Nephron (organoid): Measurements from ENCODE around the gene SMAD3.
A peak's percentile ranks its signal among the peaks of the same experiment; 100 is the strongest.

ENCODE experiments used
- H3K27ac Mint-ChIP-seq, 3 experiments: 2 replicates each; pipeline ENCODE4 v1.8.0; 2020; ENCODE audit warnings: mixed read lengths in 3 of 3, mild to moderate bottlenecking in 2 of 3, moderate library complexity in 1 of 3
- H3K27me3 Mint-ChIP-seq: 2 replicates; pipeline ENCODE4 v1.8.0; 2021; ENCODE audit warnings: low read depth, mild to moderate bottlenecking, moderate library complexity, mixed read lengths
- H3K36me3 Mint-ChIP-seq: 2 replicates; pipeline ENCODE4 v1.8.0; 2020; ENCODE audit warnings: low read depth, mixed read lengths
- H3K4me1 Mint-ChIP-seq: 2 replicates; pipeline ENCODE4 v1.8.0; 2020; ENCODE audit warnings: mixed read lengths
- H3K4me3 Mint-ChIP-seq, 3 experiments: 2 replicates each; pipeline ENCODE4 v1.8.0; 2020; ENCODE audit warnings: mild to moderate bottlenecking in 3 of 3, mixed read lengths in 3 of 3, moderate library complexity in 2 of 3
- H3K9me3 Mint-ChIP-seq: 2 replicates; pipeline ENCODE4 v1.8.0; 2020; ENCODE audit warnings: mixed read lengths
- TF ChIP-seq, protein P1 (sequence below), 3 experiments: fragments of 200-600 bp; sonication (generic); IDR thresholded peaks; one replicate each; pipeline ENCODE4 v1.5.0; 2021; ENCODE audit warnings: antibody characterized with exemption in 3 of 3; ENCODE audit not compliant: unreplicated experiment in 3 of 3

Gene SMAD3

DNA sequence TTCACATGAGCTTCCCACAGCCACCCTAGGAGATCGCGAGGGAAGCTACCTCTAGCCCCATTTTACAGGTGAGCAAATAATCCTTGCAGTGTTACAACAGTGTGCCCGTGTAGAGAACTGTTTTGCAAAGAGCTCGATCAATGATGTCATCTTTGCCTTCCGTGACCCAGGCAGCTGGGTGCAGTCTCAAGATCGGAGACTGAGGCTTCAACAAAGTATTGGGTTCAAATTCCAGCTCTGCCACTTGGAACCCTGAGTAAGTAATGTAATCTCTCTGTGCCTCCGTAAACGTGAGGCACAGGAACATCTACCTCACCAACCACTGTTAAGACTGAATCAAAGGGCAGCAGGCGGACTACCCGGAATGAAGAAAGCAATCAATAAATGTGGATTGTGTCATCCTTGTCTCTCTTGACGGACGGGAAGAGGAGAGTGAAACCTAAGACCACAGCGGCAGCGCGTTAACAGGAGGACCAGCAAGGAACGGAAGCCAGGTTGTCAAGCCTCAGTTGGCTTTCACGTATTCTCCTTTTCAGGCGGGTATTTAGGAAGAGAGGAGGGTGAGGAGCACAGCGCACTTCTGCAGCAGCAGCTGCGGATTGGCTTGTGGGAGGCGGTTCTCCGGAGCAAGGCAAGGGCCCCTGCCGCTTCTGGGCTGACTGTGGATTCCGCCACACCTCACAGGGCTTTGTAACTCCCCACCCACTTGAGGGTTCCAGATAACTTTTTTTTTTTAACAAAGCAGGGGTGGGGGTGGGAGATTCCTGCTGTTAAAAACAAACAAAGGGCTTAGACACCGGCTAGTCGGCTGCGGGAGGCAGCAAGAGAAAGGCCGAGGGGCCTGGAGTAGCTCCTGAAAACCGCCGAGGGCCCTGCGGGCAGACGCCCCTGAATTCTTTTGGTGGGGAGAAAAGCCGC is 1.5 kb upstream of the SMAD3 start:
- H3K9me3 Mint-ChIP-seq = no peaks in the 10 kb centered on the region
- H3K4me1 Mint-ChIP-seq = peaks cover 51% of the 10 kb centered on the region
- peaks cover 13% of the 10 kb centered on the region for H3K27me3 Mint-ChIP-seq
- H3K4me3 Mint-ChIP-seq = peak overlapping the region; percentile 76 to 85 (median 82)
- peak overlapping the region; percentile 87 to 94 (median 93) for H3K27ac Mint-ChIP-seq
- TF ChIP-seq, protein P1, sequence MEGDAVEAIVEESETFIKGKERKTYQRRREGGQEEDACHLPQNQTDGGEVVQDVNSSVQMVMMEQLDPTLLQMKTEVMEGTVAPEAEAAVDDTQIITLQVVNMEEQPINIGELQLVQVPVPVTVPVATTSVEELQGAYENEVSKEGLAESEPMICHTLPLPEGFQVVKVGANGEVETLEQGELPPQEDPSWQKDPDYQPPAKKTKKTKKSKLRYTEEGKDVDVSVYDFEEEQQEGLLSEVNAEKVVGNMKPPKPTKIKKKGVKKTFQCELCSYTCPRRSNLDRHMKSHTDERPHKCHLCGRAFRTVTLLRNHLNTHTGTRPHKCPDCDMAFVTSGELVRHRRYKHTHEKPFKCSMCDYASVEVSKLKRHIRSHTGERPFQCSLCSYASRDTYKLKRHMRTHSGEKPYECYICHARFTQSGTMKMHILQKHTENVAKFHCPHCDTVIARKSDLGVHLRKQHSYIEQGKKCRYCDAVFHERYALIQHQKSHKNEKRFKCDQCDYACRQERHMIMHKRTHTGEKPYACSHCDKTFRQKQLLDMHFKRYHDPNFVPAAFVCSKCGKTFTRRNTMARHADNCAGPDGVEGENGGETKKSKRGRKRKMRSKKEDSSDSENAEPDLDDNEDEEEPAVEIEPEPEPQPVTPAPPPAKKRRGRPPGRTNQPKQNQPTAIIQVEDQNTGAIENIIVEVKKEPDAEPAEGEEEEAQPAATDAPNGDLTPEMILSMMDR (IDR thresholded peaks at IDR 0.05; ENCODE audit: unreplicated experiment in 3 of 3) = no peak
- no peaks in the 10 kb centered on the region for H3K36me3 Mint-ChIP-seq

DNA sequence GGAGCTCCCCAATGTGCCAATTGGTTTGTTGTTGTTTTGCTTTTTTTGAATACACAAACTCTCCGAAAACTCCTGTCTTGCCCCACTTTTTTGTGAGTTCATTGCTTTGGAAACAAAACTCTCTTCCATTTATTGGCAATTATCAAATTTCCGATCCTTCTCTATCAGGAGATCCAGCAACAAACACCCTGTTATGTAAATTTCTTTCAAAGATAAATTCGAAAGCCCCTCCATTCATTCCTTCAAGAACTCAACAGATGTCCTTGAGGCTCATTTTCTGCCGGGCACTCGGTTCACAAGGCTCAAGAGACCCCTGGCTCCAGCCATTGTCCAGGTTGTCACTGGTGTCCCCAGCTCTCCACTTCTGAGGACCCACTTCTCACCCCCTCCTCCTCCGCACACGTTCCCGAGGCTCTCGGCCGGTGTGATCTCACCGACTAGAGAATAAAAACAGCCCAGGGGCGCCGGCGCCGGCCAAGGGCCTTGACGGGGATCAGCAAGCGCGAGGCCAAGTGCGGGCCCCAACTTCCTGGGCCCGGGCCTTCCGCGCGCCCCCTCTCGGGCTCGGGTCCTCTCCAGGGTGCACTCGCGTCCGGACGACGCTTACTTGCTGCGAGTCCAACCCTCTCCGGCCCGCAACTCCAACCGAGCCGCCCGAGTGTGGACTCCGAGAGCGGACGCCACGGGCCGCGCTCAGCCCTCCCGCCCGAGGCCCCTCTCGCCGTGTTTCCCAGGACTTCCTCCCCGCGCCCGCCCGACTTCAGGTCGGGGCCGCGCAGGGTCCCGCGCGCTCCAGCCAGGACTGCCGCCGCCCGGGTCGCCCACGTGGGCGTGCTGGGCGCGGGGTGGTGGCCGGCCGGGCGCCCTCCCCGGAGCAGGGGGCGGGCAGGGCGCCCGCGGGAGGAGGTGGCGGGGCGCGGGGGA is 533 bp upstream of the SMAD3 start:
- no peaks in the 10 kb centered on the region for H3K36me3 Mint-ChIP-seq
- peak overlapping the region; percentile 76 to 85 (median 82) for H3K4me3 Mint-ChIP-seq
- H3K27ac Mint-ChIP-seq = peak overlapping the region; percentile 87 to 94 (median 93)
- peaks cover 13% of the 10 kb centered on the region for H3K27me3 Mint-ChIP-seq
- TF ChIP-seq, protein P1 (IDR thresholded peaks at IDR 0.05; ENCODE audit: unreplicated experiment in 3 of 3) = no peak
- H3K9me3 Mint-ChIP-seq = no peaks in the 10 kb centered on the region
- H3K4me1 Mint-ChIP-seq = peaks cover 51% of the 10 kb centered on the region

DNA sequence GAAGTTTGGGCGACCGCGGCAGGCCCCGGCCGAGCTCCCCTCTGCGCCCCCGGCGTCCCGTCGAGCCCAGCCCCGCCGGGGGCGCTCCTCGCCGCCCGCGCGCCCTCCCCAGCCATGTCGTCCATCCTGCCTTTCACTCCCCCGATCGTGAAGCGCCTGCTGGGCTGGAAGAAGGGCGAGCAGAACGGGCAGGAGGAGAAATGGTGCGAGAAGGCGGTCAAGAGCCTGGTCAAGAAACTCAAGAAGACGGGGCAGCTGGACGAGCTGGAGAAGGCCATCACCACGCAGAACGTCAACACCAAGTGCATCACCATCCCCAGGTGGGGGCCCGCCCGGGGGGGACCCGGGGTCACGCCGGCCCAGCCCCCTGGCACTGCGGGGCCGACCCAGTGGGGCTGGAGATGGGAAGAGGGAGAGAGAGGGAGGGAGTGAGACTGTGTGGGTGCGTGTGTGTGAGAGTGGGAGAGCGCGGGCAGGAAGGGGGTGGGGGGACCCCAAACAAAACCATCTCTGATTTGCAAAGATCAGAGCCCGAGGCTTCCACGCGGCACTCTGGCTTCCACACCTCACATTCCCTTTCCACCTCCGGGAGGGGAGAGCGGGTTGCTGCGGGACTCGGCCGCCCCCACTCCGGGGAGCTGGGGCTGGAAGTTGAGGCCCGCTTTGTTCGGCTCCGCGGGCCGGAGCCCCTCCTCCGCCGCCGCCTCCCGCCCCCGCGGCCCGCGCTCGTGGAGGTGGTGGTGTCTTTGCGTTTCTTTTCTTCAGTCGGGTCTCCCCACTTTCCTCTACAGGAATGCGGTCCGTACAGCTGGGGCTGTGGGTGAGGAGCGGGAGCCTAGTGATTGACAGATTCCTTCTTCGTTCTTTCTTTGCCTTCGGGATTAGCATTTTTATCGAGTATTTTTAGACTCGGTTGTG is 898 bp downstream of the SMAD3 start:
- H3K4me3 Mint-ChIP-seq = peak overlapping the region; percentile 98 to 100 (median 99)

DNA sequence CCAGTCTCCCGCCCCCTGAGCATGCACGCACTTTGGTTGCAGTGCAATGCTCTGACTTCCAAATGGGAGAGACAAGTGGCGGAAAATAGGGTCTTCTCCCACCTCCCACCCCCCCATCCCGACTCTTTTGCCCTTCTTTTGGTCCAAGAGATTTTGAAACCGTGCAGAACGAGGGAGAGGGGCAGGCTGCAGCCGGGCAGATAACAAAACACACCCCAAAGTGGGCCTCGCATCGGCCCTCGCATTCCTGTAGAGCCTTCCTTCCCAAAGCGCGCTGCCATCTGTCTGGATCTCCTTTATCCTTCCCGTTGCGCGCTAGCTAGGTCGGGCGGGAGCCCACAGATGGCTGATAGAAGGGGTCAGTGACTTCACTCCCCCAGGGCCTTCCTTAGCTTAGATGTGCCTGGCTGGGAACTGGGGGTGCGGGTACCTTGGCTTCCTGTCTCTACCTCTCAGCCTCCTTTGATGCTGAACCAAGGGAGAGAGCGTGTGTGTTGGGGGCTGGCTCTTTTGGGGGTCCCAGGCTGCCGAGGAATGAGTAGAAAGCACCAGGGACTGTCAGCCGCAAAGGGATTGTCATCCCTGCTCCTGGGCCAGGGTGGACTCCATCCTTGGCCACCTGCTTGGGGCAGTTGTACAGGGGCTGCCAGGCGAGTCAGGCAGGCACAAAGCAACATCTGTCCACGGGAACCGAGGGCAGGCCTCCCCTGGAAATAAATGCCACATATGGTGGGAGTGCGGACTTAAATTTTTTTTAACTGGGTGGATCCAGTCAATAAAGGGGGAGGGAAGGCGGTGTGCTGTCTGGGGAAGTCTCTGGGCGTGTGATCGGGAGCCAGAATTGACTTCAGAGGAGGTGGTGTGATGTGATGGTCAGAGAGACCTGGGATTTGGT is 1.8 kb downstream of the SMAD3 start:
- Mint-ChIP-seq H3K4me1 (peaks cover 64% of the 10 kb centered on the region), H3K36me3 (peaks cover 12% of the 10 kb centered on the region), H3K9me3 (no peaks in the 10 kb centered on the region), H3K27ac (peak overlapping the region; percentile 94 to 96 (median 94)), H3K27me3 (peaks cover 5% of the 10 kb centered on the region), H3K4me3 (peak overlapping the region; percentile 98 to 100 (median 99))
- TF ChIP-seq, protein P1 (IDR thresholded peaks at IDR 0.05; ENCODE audit: unreplicated experiment in 3 of 3) = no peak

More for the DNA sequence above, 898 bp downstream of the SMAD3 start:
- TF ChIP-seq, protein P1 (IDR thresholded peaks at IDR 0.05; ENCODE audit: unreplicated experiment in 3 of 3) = no peak
- Mint-ChIP-seq H3K9me3 (no peaks in the 10 kb centered on the region), H3K27me3 (peaks cover 9% of the 10 kb centered on the region), H3K4me1 (peaks cover 64% of the 10 kb centered on the region), H3K36me3 (peaks cover 10% of the 10 kb centered on the region), H3K27ac (peak overlapping the region; percentile 94 to 97 (median 96))
